Epithelial cell of prostate (primary cell): ENCODE data around the gene CFAP46.

Experiments used
- DNase-seq: peaks from one replicate; pipeline ENCODE4 v3.0.0-alpha.2; 2011; ENCODE audit warnings: low read depth, low spot score
- H3K27ac ChIP-seq: fragments of 450-650 bp; 2 replicates; pipeline ENCODE4 v1.5.1; 2017; ENCODE audit warnings: mild to moderate bottlenecking

Gene CFAP46

GRCh38 chr10:132815168-132815857 lies 127.1 kb downstream of the CFAP46 start:
- no peak overlapping the region for H3K27ac ChIP-seq
- DNase-seq: no peak

GRCh38 chr10:132814469-132814856 lies 127.9 kb downstream of the CFAP46 start:
- no peak overlapping the region for H3K27ac ChIP-seq

GRCh38 chr10:132813560-132814468 lies 128.6 kb downstream of the CFAP46 start:
- no peak for DNase-seq
- H3K27ac ChIP-seq: no peak overlapping the region

More at GRCh38 chr10:132814469-132814856, 127.9 kb downstream of the CFAP46 start:
- DNase-seq: no peak

DNA sequence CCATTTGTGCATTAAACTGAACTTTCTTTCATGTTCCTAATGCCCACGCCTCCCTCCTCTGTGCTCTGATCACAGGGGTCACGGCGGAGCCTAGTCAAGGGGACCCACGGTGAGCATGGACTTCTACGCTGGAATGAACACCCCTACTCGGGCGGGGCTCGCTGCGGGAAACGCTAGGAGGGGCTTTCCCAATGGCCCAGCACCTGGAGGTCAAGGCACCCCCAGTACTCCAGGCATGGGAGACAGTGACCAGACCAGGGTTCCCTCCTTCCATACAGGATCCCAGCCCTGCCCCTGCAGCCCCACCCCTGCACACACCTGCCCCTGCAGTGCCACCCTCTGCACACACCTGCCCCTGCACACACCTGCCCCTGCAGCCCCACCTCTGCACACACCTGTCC lies 129.4 kb downstream of the CFAP46 start:
- H3K27ac ChIP-seq: no peak overlapping the region
- DNase-seq: no peak

DNA sequence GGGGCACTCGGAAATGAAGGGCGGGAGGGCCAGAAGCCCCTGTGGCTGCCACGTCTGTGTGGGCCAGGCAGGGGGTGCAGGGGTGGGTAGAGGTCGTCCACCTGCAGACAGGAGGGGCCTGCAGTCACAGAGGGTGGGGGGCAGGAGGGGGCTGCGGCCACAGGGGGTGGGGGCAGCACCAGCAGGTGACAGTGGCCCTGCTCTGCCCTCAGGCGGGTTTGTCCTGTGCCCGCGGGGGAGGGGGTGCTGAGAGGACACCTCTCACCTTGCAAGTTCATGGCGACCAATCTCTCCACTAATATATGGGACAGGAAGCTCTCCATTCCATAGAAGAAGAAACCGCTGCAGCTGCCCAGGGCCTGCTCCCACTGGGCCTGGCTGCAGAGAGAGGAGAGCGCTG lies 129.8 kb downstream of the CFAP46 start:
- no peak overlapping the region for H3K27ac ChIP-seq
- no peak for DNase-seq

GRCh38 chr10:132811891-132812481 lies 130.4 kb downstream of the CFAP46 start:
- no peak overlapping the region for H3K27ac ChIP-seq
- no peak for DNase-seq

DNA sequence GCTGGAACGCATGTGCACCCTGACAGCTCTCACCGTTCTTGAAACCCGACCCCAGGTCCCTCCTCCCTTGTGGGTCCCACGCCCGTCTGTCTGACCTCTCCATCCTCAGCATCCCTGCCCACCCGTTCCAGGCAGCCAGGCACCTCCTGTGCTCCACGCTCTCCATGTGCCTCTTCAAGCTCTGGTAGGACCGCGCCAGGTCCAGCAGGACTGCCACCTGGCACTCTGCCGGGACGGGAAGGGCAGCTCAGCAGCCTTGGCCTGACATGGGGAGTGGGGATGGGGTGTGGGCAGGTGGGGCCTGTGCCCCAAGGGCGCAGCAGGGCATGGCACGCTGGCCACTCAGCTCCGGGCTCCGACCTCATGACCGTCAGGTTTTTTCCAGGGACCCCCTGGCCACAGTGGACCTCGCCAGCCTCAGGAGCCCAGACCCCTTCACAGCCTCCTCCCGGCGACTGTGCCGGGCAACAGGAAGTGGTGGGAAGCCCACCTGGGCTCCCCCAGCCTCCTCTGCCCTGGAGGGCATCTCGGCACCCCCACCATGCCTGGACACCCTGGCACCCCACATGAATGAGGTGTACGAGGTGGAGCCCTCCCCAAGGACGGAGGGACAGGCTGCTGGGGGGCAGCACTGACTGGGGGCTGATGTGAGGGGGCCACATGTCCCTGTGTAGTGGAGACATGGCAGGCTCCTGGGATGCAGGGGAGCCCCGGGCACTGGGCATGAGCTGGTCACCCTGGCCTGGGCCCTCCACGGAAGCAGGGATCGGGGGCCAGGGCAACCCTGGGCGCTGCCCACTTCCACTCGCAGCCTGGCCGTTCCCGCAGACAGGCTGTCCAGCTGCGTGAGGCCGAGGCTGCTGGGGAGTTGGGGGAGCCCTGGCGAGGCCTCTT lies 131.3 kb downstream of the CFAP46 start:
- no peak overlapping the region for H3K27ac ChIP-seq
- DNase-seq: no peak

DNA sequence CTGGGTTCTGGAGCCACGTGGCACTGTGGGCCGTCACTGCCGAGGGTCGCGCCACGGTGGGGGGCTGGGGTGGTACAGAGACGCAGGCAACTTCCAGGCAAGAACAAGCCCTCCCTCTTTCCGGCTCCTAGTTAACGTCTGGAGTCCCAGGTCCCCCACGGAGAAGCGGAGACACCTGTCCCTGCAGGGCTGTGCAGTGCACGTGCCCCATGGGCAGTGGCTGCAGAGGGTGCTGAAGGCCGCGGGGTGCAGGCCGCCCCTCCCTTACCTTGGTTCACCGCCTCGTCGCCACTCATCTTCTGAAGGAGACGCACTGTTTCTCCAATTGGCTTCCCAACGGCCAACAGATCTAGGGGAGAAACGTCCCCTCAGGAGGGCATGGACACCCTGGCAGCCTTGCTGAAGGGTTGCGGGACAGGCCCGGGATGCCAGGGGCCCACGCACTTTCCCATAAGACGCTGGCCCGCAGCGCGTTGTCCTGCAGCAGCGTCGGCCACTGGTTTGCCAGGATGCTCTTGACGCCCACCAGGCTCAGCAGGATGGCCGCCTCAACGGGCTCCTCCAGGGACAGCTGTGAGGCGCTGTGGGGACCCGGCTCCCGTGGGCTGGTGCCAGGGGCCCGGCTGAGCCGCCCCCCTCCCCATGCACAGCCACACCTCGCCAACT lies 132.1 kb downstream of the CFAP46 start:
- no peak overlapping the region for H3K27ac ChIP-seq
- DNase-seq: no peak

DNA sequence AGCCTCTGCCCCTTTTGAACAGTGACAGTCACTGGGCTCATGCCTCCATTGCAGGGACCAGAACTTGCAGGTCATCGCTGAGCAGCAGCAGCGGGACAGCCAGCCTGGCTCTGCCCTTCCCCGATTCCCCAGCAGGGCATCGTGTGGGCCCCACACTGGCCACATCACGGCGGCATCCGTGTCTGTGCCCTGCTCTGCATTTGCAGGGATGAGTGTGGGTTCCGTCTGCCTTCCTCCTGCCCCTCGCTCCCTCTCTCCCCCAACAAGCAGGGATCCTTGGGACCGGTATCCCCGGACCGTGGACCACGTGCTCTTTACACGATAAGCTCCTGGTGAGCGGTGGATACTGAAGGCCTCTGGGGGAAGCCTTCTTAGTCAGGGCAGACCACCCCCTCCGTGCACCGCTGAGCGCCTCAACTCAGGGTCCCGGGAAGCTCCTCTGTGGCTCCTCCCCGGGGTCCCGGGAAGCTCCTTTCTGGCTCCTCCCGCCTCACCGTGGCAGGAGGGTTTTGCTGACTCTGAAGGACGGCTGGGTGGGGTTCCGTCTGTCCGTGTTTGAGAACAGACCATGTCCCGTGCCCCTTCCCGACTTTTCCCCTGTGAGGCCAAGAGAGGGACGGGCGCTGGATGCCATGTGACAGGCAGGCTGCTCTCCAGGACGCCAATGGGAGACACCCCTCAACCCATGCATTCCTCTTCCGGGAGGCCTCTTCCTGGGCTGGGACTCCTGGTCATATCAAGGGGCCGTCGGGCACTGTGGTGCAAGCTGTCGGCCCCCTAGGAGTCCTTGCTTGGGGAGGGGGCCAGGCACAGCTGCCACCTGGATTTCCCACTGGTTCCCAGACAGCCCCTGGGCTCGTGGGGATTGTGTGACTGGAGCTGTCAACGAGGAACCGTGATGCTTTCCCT lies 132.9 kb downstream of the CFAP46 start:
- no peak overlapping the region for H3K27ac ChIP-seq
- no peak for DNase-seq

GRCh38 chr10:132808383-132809231 lies 133.8 kb downstream of the CFAP46 start:
- no peak overlapping the region for H3K27ac ChIP-seq
- no peak for DNase-seq

GRCh38 chr10:132807621-132808049 lies 134.7 kb downstream of the CFAP46 start:
- no peak for DNase-seq
- no peak overlapping the region for H3K27ac ChIP-seq

DNA sequence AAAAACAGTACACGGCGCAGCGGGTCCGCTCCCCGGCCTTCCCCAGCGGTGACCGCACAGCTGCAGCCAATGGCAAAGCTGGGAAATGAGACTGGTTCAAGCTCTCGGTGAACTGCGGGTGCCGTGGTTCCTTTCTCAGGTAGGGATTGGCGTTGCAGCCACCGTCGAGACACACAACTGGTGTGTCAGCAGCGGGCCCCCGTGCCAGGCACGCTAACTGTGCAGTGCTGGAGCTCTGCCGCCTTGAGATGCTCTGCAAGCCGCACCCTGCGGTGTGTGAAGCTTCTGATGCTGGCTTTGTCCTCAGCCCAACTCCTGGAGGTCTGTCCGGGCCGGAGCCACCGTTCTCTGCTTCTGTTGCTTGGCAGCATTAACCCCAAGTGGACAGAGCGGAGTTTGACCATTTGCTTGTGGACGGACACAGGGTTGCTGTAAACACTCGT lies 135.8 kb downstream of the CFAP46 start:
- no peak overlapping the region for H3K27ac ChIP-seq
- DNase-seq: no peak

GRCh38 chr10:132806110-132806509 lies 136.3 kb downstream of the CFAP46 start:
- DNase-seq: no peak
- H3K27ac ChIP-seq: no peak overlapping the region

DNA sequence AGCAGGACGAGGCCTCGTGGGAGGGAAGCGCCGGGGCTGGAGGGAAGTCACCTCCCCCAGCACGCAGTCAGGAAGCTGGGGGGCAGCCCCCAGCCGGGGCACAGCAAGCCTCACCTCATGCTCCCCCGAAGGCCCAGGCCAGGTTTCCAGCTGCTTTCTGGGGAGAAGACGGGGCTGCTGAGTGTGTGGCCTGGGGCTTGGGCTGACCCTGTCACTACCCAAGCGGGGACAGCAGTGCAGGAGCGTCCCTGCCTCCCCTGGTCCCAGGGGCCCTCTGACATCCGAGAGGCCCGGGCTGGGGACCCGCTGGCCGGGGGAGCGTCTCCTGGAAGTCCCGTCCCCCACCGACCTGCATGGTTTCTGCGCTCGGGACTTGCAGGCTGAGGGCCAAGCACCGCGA lies 136.8 kb downstream of the CFAP46 start:
- no peak for DNase-seq
- no peak overlapping the region for H3K27ac ChIP-seq

- no peak overlapping the region for H3K27ac ChIP-seq
- no peak for DNase-seq
Observed at GRCh38 chr10:132804785-132805426, 137.5 kb downstream of the CFAP46 start.

DNA sequence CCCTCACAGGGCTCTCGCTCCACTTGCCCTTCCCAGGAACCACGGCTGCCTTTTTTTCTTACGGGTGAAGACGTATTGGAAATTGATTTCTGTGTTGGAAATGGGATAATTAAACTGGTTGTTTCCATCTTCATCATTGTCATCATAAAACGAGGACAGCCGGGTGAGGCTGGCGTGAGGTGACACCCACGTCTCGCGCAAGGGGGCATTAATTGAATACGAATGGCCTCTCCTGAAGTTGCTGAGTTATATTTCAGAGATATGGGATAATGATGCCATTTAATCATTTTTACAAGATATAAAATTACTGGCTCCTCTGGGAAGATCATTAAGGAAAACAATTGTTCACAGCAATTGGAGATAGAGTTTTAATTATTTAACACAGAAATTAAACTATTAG lies 138.1 kb downstream of the CFAP46 start:
- no peak overlapping the region for H3K27ac ChIP-seq
- no peak for DNase-seq
